Measurements from ENCODE around the gene WDR49. TPM values are rescaled to one million over a fixed set of nuclear protein-coding genes. Genes with fewer than 3 reads are reported as not detected.

WDR49 gene
- total RNA-seq, 1 donor from 2014 or later, result 0.50 TPM

GRCh38 chr3:167487556-167487955, 166.2 kb downstream of the WDR49 start:
- no peak for DNase-seq (ENCODE audit: low read depth)

- DNase-seq (ENCODE audit: low read depth), result no peak
Observed at GRCh38 chr3:167484551-167484950, 169.2 kb downstream of the WDR49 start.

DNA sequence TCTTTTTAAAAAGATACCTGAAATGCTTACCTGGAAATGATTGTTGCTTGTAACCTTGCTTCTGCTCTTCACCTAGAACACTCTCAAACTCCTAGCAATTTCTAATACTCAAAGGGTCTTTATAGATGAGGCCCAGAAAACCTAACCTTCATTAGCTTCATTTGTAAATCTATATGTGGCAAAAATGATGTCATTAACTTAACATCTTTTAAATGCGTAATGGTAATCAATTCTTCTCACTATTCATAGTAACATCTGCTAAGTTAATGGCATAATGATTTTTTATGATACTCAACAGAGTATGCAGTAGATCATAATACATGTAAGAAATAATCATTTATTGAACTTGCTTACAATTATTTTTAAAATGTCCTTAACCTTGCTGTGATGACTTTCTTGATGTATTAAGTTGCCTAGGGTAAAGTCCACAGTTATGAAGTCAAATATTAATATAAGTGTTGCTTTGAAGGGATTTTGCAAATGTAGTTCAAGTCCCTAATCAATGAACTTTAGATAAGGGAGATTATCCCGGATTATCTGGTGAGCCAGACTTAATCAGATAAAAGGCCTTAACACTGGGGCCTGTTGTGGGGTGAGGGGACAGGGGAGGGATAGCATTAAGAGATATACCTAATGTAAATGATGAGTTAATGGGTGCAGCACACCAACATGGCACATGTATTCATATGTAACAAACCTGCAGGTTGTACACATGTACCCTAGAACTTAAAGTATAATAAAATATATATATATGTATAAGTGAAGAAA, 169.8 kb downstream of the WDR49 start:
- DNase-seq (ENCODE audit: low read depth), result no peak

DNA sequence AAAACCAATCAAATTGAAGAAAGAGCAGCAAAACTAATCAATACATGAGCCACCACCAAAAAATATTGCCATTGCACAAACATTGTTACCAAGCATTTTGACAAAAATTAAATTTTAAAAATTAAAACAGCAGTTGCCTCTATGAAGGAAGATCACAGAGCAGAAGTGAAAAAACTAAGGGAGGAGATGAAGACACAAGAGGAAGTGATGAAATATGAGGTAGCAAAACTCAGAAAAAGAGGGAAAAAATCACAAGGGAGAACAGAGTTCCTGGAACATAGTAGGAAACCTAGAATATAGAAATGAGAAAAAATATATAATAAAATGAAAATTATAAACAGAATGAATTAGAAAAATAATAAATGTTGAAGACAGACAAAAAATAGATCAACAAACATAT, 172.6 kb downstream of the WDR49 start:
- DNase-seq (ENCODE audit: low read depth), result no peak

- DNase-seq (ENCODE audit: low read depth), result no peak
Observed at GRCh38 chr3:167480748-167481147, 173.0 kb downstream of the WDR49 start.

- no peak for DNase-seq (ENCODE audit: low read depth)
Observed at GRCh38 chr3:167473863-167474262, 179.9 kb downstream of the WDR49 start, which contains the start of gene SERPINI2. Gene SERPINI2, minus strand, starts transcription at chr3:167474042. Its CDS starts 2,208 bp downstream, at chr3:167471834.

GRCh38 chr3:167469381-167469780, 184.4 kb downstream of the WDR49 start:
- no peak for DNase-seq (ENCODE audit: low read depth)

- no peak for DNase-seq (ENCODE audit: low read depth)
Observed at GRCh38 chr3:167467848-167468611, 185.7 kb downstream of the WDR49 start.

- DNase-seq (ENCODE audit: low read depth), result no peak
Observed at GRCh38 chr3:167466966-167467365, 186.8 kb downstream of the WDR49 start.

DNA sequence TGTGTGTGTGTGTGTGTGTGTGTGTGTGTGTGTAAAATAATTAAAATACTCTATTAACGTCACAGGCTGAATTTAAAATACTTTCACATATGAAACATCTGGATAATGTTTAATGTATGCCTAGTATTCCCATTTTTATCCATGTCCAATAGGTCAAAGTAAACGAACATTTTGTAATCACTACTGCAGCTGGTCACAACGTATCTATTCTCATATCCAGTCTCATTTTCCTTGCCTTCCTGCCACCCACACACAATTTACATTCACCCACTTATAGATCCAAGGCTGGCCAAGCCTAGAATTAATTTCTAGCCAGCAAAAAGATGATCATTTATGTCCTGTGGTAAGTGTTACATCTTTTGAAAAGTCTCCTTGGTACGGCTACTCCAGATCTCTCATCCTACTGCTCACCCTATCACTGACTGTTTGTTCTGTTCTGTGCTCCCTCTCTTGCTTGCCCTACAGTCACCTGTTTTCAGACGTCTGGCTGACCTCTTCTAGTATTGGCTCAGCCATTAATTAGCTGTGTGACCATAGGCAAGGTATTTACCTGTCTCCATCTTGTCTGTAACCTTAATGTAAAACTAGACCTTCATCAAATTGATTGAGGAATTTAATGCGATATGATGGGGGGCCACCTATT, 197.5 kb downstream of the WDR49 start:
- DNase-seq (ENCODE audit: low read depth), result no peak

- DNase-seq (ENCODE audit: low read depth), result no peak
Observed at GRCh38 chr3:167453815-167454214, 199.9 kb downstream of the WDR49 start.

GRCh38 chr3:167451282-167451681, 202.5 kb downstream of the WDR49 start:
- no peak for DNase-seq (ENCODE audit: low read depth)

DNA sequence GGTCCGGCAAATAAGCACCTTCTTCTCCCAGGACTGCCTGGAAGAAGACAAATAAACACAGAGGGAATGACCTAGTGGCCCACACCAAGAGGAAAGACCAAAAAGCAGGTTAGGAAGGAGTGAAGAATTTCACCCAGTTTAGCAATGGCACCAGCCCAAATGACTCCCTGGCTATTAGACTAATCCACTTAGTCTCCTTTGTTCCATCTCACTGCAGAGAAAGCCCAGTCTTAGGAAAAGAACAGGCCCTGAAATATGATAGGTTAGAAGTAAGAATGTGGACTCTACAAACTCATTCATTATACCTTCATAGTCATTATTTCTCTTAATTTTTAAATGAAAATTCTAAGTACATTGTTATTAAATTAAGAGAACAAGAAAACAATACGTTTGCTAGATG, 203.1 kb downstream of the WDR49 start:
- DNase-seq (ENCODE audit: low read depth), result no peak

DNA sequence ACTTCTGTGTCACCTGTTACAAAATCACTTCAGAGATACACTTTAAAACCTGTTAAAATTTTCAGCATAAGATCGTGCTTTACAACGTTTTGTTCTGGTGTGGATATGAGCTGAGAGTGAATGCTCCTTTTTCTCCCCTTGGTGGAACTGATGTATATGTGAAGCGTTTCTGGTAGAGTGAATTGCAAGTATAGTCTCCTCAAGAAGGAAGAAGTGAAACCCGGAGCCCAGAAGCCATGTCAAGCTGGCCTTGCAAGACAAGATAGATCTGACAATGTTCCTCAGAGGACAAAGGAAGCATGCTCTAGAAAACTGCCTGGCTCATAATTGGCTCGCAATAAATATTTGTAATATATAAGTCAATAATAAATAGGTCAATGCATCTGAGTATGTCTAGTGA, 203.5 kb downstream of the WDR49 start:
- DNase-seq (ENCODE audit: low read depth), result no peak

DNA sequence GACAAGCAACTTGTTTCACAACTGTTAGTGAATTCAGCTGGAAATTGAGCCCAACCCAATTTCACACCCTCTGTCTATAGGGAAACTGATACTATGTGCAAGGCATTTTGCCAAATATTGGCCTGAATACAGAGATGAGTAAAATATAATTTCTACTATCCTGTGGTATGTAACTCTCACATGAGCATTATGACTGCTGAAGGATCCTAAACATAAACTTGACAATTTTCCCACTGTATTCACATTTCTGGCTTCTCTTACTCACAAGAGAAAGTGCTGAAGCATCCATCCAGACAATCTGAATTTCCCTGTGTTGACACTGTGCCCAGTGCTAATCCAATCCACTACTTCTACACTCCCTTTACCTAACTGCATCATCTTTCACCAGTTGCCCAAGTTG, 208.3 kb downstream of the WDR49 start:
- no peak for DNase-seq (ENCODE audit: low read depth)

DNA sequence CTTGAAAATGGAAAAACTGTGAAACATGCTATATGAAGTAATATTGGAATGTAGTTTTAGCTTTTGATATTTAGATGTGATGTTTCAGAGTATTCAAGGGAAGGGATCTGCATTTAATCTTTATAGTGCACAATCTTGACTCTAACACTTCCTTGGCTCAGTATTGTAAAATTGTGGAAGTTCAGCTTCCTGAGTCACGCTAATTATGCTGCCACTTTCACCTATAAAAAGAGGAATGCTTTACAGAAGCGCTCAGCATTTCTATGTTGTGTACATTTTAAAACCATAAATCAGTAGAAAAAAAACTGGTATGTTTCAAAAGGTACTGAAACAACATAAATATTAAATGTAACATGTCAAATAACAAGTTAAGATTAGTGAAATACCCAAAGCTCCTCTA, 212.5 kb downstream of the WDR49 start:
- DNase-seq (ENCODE audit: low read depth), result no peak

GRCh38 chr3:167437428-167438139, 216.2 kb downstream of the WDR49 start:
- DNase-seq (ENCODE audit: low read depth), result no peak

Other genes starting within 250 kb of the WDR49 start
- gene SERPINI2, start 179.9 kb downstream of the WDR49 start, total RNA-seq, result not detected in 2 replicates
- gene PDCD10, start 81.0 kb upstream of the WDR49 start, total RNA-seq, result 133 and 153 TPM in 2 replicates
- gene SERPINI1, start 81.8 kb upstream of the WDR49 start, total RNA-seq, result 3.3 and 4.8 TPM in 2 replicates